SK-N-SH (cell line): ENCODE measurements around the gene TBC1D10B. TPM values are rescaled to one million over a fixed set of nuclear protein-coding genes. Genes with fewer than 3 reads are reported as not detected.

ENCODE experiments used
- CTCF ChIA-PET: fragments of 300-600, 350-600 bp; formaldehyde crosslinking; extraction: SDS; loops from one replicate; lab custom pipeline; 2021; lab: Yijun Ruan, JAX
- POLR2A ChIA-PET: fragments of 350-600 bp; sonication (Branson Sonifier 250); formaldehyde crosslinking; extraction: SDS; loops from one replicate; lab custom pipeline; 2020; ENCODE audit warnings: antibody characterized with exemption, inconsistent platforms; lab: Yijun Ruan, JAX
- DNase-seq: peaks from one replicate; pipeline ENCODE4 v3.0.0; 2012
- H2AFZ ChIP-seq: fragments of 200-600 bp; sonication (generic); 2 replicates; pipeline ENCODE4 v1.8.1; 2016; ENCODE audit warnings: antibody characterized with exemption, mild to moderate bottlenecking, low read depth
- H3F3A ChIP-seq: fragments of 200-600 bp; sonication (generic); replicated peaks from 2 replicates; pipeline ENCODE3; 2016; ENCODE audit warnings: antibody characterized with exemption, mild to moderate bottlenecking; ENCODE audit not compliant: insufficient read depth
- H3K27ac ChIP-seq, 2 experiments: fragments of 200-500 bp in 1 of 2; fragments of 200-600 bp in 1 of 2; sonication (Bioruptor generic) in 1 of 2; sonication (generic), shearing (Covaris generic) in 1 of 2; 2 replicates each; pipeline versions ENCODE4 v1.5.1 to v1.6.1; 2014 to 2016; ENCODE audit warnings: low read depth in 2 of 2, inconsistent platforms in 1 of 2, low read length in 1 of 2, mild to moderate bottlenecking in 1 of 2, mixed read lengths in 1 of 2
- H3K27me3 ChIP-seq: fragments of 200-600 bp; sonication (generic), shearing (Covaris generic); 2 replicates; pipeline ENCODE4 v1.6.1; 2016; ENCODE audit warnings: mixed run types; ENCODE audit not compliant: insufficient read depth
- H3K36me3 ChIP-seq, 2 experiments: fragments of 200-500 bp in 1 of 2; fragments of 200-600 bp in 1 of 2; sonication (Bioruptor generic) in 1 of 2; sonication (generic) in 1 of 2; replicated peaks in 1 of 2; 2 replicates each; pipeline versions ENCODE3 to v1.5.1; 2014 to 2016; ENCODE audit warnings: low read length in 1 of 2, mild to moderate bottlenecking in 1 of 2; ENCODE audit not compliant: insufficient read depth in 2 of 2, control insufficient read depth in 1 of 2
- H3K4me1 ChIP-seq, 2 experiments: fragments of 200-500 bp in 1 of 2; fragments of 200-600 bp in 1 of 2; sonication (Bioruptor generic) in 1 of 2; sonication (generic), shearing (Covaris generic) in 1 of 2; 2 replicates each; pipeline versions ENCODE4 v1.5.1 to v1.6.1; 2014 to 2016; ENCODE audit warnings: low read depth in 1 of 2, low read length in 1 of 2, mixed run types in 1 of 2; ENCODE audit not compliant: insufficient read depth in 2 of 2, control insufficient read depth in 1 of 2
- H3K4me2 ChIP-seq: fragments of 200-600 bp; sonication (generic), shearing (Covaris generic); 2 replicates; pipeline ENCODE4 v1.6.1; 2017; ENCODE audit warnings: mixed run types
- H3K4me3 ChIP-seq, 2 experiments: fragments of 200-500 bp in 1 of 2; fragments of 200-600 bp in 1 of 2; sonication (Bioruptor generic) in 1 of 2; sonication (generic), shearing (Covaris generic) in 1 of 2; 2 replicates each; pipeline versions ENCODE4 v1.5.1 to v1.8.1; 2014 to 2016; ENCODE audit warnings: low read depth in 2 of 2, inconsistent platforms in 1 of 2, low read length in 1 of 2, mild to moderate bottlenecking in 1 of 2, mixed read lengths in 1 of 2, moderate library complexity in 1 of 2
- H3K79me2 ChIP-seq: fragments of 200-600 bp; sonication (generic); 2 replicates; pipeline ENCODE4 v1.8.1; 2017; ENCODE audit warnings: mild to moderate bottlenecking; ENCODE audit not compliant: insufficient read depth
- H3K9ac ChIP-seq: fragments of 200-600 bp; sonication (generic); 2 replicates; pipeline ENCODE4 v1.6.1; 2017; ENCODE audit warnings: mixed run types
- H3K9me2 ChIP-seq: fragments of 200-600 bp; sonication (generic); 2 replicates; pipeline ENCODE4 v1.6.1; 2017; ENCODE audit warnings: mixed run types
- H3K9me3 ChIP-seq: fragments of 200-600 bp; sonication (generic); 2 replicates; pipeline ENCODE4 v1.6.1; 2017; ENCODE audit warnings: mixed run types, mild to moderate bottlenecking, moderate library complexity
- H4K20me1 ChIP-seq: fragments of 200-600 bp; sonication (generic); 2 replicates; pipeline ENCODE4 v1.6.1; 2017; ENCODE audit warnings: mild to moderate bottlenecking, mixed run types; ENCODE audit not compliant: insufficient read depth
- ELF1 ChIP-seq: IDR thresholded peaks from 2 replicates; pipeline ENCODE4 v1.4.0; 2012
- EZH2phosphoT487 ChIP-seq: fragments of 200-600 bp; sonication (generic); IDR thresholded peaks from 2 replicates; pipeline ENCODE4 v1.6.1; 2017; ENCODE audit warnings: low read depth, mixed run types, mild to moderate bottlenecking, antibody characterized with exemption, moderate library complexity, borderline replicate concordance
- FOSL2 ChIP-seq: IDR thresholded peaks from 2 replicates; pipeline ENCODE4 v1.4.0; 2012; ENCODE audit warnings: low read depth, mild to moderate bottlenecking, moderate library complexity, borderline replicate concordance
- FOXJ3 ChIP-seq: sonication (generic); formaldehyde crosslinking; IDR thresholded peaks from 2 replicates; pipeline ENCODE4 v1.5.1; 2020; ENCODE audit warnings: mild to moderate bottlenecking, missing genetic modification reagents
- FOXM1 ChIP-seq: IDR thresholded peaks from 2 replicates; pipeline ENCODE4 v1.4.0; 2012; ENCODE audit warnings: low read depth, mild to moderate bottlenecking
- MAX ChIP-seq: IDR thresholded peaks from 2 replicates; pipeline ENCODE4 v1.4.0; 2012; ENCODE audit warnings: low read depth
- MEF2A ChIP-seq: IDR thresholded peaks from 2 replicates; pipeline ENCODE4 v1.4.0; 2012; ENCODE audit warnings: low read depth, borderline replicate concordance
- NRF1 ChIP-seq: IDR thresholded peaks from 2 replicates; pipeline ENCODE4 v1.6.1; 2012; ENCODE audit warnings: low read depth, mild to moderate bottlenecking, low read length
- POLR2AphosphoS5 ChIP-seq: IDR thresholded peaks from 2 replicates; pipeline ENCODE4 v1.6.1; 2012; ENCODE audit warnings: low read depth, low read length
- RCOR1 ChIP-seq: fragments of 150-350 bp; IDR thresholded peaks from 2 replicates; pipeline ENCODE4 v1.6.1; 2017; ENCODE audit warnings: antibody characterized with exemption, low read length
- RFX5 ChIP-seq: IDR thresholded peaks from 2 replicates; pipeline ENCODE4 v1.6.1; 2012; ENCODE audit warnings: mild to moderate bottlenecking, improper control_type of control experiment, low read length
- RXRA ChIP-seq: IDR thresholded peaks from 2 replicates; pipeline ENCODE4 v1.4.0; 2012; ENCODE audit warnings: low read depth, mild to moderate bottlenecking, borderline replicate concordance
- SIN3A ChIP-seq: IDR thresholded peaks from 2 replicates; pipeline ENCODE4 v1.6.1; 2012; ENCODE audit warnings: low read depth, mild to moderate bottlenecking, low read length, moderate library complexity, borderline replicate concordance
- TAF1 ChIP-seq: IDR thresholded peaks from 2 replicates; pipeline ENCODE4 v1.6.1; 2012; ENCODE audit warnings: low read depth, mild to moderate bottlenecking, low read length, moderate library complexity, borderline replicate concordance
- TCF12 ChIP-seq: IDR thresholded peaks from 2 replicates; pipeline ENCODE4 v1.4.0; 2012
- WGBS: methylation state at CpG from one replicate; pipeline ENCODE4 v1.1.6; 2017; ENCODE audit warnings: low lambda C conversion rate; 5-methylcytosine and 5-hydroxymethylcytosine counted together
- polyA plus RNA-seq, 3 experiments: library from polyadenylated mRNA; depleted of rRNA; stranded (reverse); fragments of >200 nt; gene quantifications; 2 replicates each; pipeline ENCODE4 v1.2.3, GENCODE V29; 2012
- TF ChIP-seq, protein P1 (sequence below): fragments of 150-350 bp; IDR thresholded peaks from 2 replicates; pipeline ENCODE4 v1.6.1; 2016; ENCODE audit warnings: mild to moderate bottlenecking, low read depth, low read length

Gene TBC1D10B
- polyA plus RNA-seq, 1 of the 3 experiments (the other 2 are of a cell fraction), result 20.5 TPM

DNA sequence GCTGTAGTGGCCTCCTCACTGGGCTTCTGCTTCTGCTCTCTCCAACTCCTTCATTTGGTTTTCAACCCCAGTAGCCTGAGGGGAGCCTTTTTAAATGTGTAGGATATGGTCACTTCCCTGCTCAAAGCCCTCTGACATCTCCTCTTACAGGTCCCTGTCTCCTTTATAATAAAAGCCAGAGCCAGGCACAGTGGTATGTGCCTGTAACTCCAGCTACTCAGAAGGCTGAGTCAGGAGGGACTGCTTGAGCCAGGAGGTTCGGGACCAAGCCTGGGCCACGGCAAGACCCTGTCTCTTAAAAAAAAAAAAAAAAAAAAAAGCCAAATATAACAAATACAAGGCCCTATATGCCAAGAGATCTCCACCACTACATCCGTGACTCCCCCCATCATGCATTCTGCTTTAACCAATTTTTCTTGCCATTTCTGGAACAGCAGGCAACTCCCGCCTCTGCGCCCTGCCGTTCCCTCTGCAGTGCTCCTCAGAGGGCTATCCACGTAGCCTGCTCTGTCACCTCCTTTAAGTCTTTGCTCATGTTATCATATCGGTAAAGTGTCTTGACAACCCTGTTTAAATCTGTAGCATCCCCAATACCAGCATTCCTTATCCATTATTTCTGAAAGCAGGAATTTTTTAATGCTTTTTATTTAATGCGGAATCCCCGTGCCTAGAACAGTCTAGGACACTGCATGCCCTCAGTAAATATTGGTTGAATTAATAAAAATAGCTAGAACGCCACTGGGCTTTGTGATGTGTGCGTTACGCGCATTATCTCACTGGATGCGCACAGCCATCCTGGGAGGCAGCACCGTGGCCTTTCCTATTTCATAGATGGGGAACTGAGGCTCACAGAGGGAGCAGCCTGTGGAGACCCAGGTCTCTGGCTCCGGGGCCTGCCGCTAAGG lies 46.6 kb upstream of the TBC1D10B start:
- CTCF ChIA-PET, result interaction anchor here (1.0 to 2.6 kb wide), 7 partner anchors 7 to 326 kb away, joined by 3 to 16 read pairs (median 5); partner anchors contain the start of genes DCTPP1 and ZNF771
- H3K36me3 ChIP-seq, result peaks cover 11 to 19% of the 10 kb centered on the region in 2 experiments
- 77% methylated on average over 16 of the region's 18 CpGs for WGBS
- no peaks in the 10 kb centered on the region for H3K9me3 ChIP-seq
- TF ChIP-seq TCF12 (peak; percentile 11; the same call in 1 of the 2 replicates), MEF2A (no peak)
- POLR2A ChIA-PET, result interaction anchor here (1.0 to 1.5 kb wide), 6 partner anchors 7 to 155 kb away, joined by 3 to 15 read pairs (median 8); partner anchors contain the start of genes DCTPP1, TBC1D10B, ZNF48 and ZNF771
- H3K27ac ChIP-seq, result peak overlapping the region in 1 of 2 experiments; percentile 50; a peak in 1 of 4 replicates
- H3F3A ChIP-seq, result peaks cover 23% of the 10 kb centered on the region
- 0 out of 2 replicates have a peak overlapping the region, but pooled peaks have one; percentile 50 for H3K4me2 ChIP-seq
- no peak overlapping the region for H2AFZ ChIP-seq
- H3K4me3 ChIP-seq, result peak overlapping the region in 1 of 2 experiments; percentile 40; a peak in 2 of 4 replicates
- peaks cover 4% of the 10 kb centered on the region; the same call in 1 of the 2 replicates for H4K20me1 ChIP-seq
- no peaks in the 10 kb centered on the region for H3K9me2 ChIP-seq
- no peaks in the 10 kb centered on the region for H3K27me3 ChIP-seq
- peaks cover 5 to 13% of the 10 kb centered on the region in 2 experiments; a peak in 1 of 4 replicates for H3K4me1 ChIP-seq
- no peak for DNase-seq
- peaks cover 16% of the 10 kb centered on the region; the same call in 1 of the 2 replicates for H3K79me2 ChIP-seq
- H3K9ac ChIP-seq, result no peak overlapping the region

DNA sequence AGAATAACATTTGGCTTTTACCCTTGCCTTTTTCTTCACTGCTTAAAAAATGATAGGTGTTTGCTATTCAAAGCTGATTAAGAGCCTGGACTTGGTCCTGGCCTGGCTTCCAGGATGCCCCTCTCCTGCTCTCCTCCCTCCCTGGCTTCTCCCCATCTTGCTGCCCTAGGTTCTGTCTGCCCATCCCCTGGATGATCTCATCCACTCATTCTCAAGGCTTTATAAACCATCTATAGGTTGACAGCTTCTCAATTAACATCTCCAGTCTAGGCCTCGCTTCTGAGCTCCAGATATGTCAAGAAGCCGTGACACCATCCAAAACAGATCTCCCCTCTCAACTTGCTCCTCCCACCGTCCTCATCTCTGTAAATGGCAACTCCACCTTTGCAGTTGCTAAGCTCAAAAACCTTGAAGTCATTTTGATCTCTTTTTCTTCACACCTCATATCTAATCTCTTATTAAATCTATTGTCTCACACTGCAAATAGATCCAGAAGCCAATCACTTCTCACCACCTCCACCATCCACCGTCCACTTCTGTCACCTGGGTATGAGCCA lies 45.8 kb upstream of the TBC1D10B start:
- Histone ChIP-seq H3K27me3 (no peaks in the 10 kb centered on the region), H3K4me3 (no peak overlapping the region), H3K79me2 (peaks cover 21% of the 10 kb centered on the region; the same call in 1 of the 2 replicates), H3K9me2 (no peaks in the 10 kb centered on the region), H3K4me2 (no peak overlapping the region), H3K36me3 (peaks cover 15 to 19% of the 10 kb centered on the region in 2 experiments), H3F3A (peaks cover 23% of the 10 kb centered on the region), H3K4me1 (peaks cover 5 to 13% of the 10 kb centered on the region in 2 experiments; a peak in 1 of 4 replicates), H3K9ac (no peak overlapping the region), H3K9me3 (no peaks in the 10 kb centered on the region), H4K20me1 (peaks cover 4% of the 10 kb centered on the region; the same call in 1 of the 2 replicates), H3K27ac (peak overlapping the region in 1 of 2 experiments; percentile 5; a peak in 1 of 4 replicates), H2AFZ (no peak overlapping the region)
- CTCF ChIA-PET, result interaction anchor here (0.8 to 1.0 kb wide), 2 partner anchors 14 kb away, joined by 3 to 4 read pairs; partner anchors contain the start of gene DCTPP1
- WGBS, result 94% methylated on average over 4 of the region's 4 CpGs
- DNase-seq, result no peak
- POLR2A ChIA-PET, result no interaction called here
- TF ChIP-seq NRF1 (no peak), FOXJ3 (CRISPR knock-in tag) (no peak)

DNA sequence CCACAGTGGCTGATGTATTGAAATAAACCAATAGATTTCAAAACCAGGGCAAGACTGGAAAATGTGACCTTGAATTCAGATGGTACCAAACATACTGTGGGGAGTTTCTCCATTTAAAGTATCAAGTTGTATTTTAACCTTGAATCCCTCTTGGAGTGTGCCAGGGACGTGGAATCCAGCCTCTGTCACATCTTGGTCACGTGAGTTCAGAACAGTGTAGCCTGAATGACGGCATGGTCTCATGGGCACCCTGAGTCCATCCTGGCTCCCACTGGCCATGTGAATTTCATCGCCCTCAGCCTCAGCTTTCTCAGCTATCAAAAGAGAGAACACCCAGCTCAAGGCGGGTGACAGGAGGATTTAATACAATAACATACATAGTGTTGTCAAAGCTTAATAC lies 43.9 kb upstream of the TBC1D10B start:
- H4K20me1 ChIP-seq, result peaks cover 4% of the 10 kb centered on the region; the same call in 1 of the 2 replicates
- WGBS, result 92% methylated on average over 5 of the region's 5 CpGs
- H3K4me3 ChIP-seq, result no peak overlapping the region
- ChIA-PET POLR2A (no interaction called here), CTCF (no interaction called here)
- no peak overlapping the region for H3K4me2 ChIP-seq
- H2AFZ ChIP-seq, result no peak overlapping the region
- TF ChIP-seq ELF1 (no peak), RXRA (no peak), FOXJ3 (CRISPR knock-in tag) (no peak), EZH2phosphoT487 (no peak), POLR2AphosphoS5 (no peak), TCF12 (no peak), RCOR1 (no peak), FOSL2 (no peak), TAF1 (no peak), SIN3A (no peak), MAX (no peak), RFX5 (no peak), FOXM1 (no peak)
- TF ChIP-seq, protein P1, sequence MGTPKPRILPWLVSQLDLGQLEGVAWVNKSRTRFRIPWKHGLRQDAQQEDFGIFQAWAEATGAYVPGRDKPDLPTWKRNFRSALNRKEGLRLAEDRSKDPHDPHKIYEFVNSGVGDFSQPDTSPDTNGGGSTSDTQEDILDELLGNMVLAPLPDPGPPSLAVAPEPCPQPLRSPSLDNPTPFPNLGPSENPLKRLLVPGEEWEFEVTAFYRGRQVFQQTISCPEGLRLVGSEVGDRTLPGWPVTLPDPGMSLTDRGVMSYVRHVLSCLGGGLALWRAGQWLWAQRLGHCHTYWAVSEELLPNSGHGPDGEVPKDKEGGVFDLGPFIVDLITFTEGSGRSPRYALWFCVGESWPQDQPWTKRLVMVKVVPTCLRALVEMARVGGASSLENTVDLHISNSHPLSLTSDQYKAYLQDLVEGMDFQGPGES, result no peak
- no peaks in the 10 kb centered on the region for H3K9me3 ChIP-seq
- no peaks in the 10 kb centered on the region for H3K9me2 ChIP-seq
- no peak overlapping the region for H3K27ac ChIP-seq
- H3K27me3 ChIP-seq, result no peaks in the 10 kb centered on the region
- H3K9ac ChIP-seq, result no peak overlapping the region
- peaks cover 15 to 22% of the 10 kb centered on the region in 2 experiments for H3K36me3 ChIP-seq
- peaks cover 7 to 17% of the 10 kb centered on the region in 2 experiments; a peak in 2 of 4 replicates for H3K4me1 ChIP-seq
- DNase-seq, result no peak
- H3K79me2 ChIP-seq, result peaks cover 32% of the 10 kb centered on the region
- H3F3A ChIP-seq, result peaks cover 24% of the 10 kb centered on the region
